OCI-LY3 (cell line): ENCODE data around the gene PALD1.
A peak's percentile ranks its signal among the peaks of the same experiment; 100 is the strongest.

Experiments
- H2AFZ ChIP-seq: fragments of 200-600, 300-600 bp; shearing (Covaris generic); 2 replicates; pipeline ENCODE4 v1.6.0; 2014; ENCODE audit warnings: antibody characterized with exemption, low read depth, low read length
- H3K27ac ChIP-seq: fragments of 200-600, 300-600 bp; sonication (generic); 2 replicates; pipeline ENCODE4 v1.5.1; 2014; ENCODE audit warnings: mild to moderate bottlenecking, low read length, moderate library complexity, mixed read lengths
- H3K27me3 ChIP-seq: fragments of 200-600, 300-600 bp; sonication (generic); 2 replicates; pipeline ENCODE4 v1.6.1; 2014; ENCODE audit warnings: low read depth, low read length, mixed read lengths
- H3K36me3 ChIP-seq: fragments of 200-600, 300-600 bp; sonication (generic); replicated peaks from 2 replicates; pipeline ENCODE3; 2014; ENCODE audit warnings: low read depth, low read length, mixed read lengths
- H3K4me1 ChIP-seq: fragments of 300-600, 200-600 bp; sonication (generic); 2 replicates; pipeline ENCODE4 v1.6.1; 2014; ENCODE audit warnings: low read length, mixed read lengths
- H3K4me2 ChIP-seq: fragments of 200-600, 300-600 bp; sonication (generic); 2 replicates; pipeline ENCODE4 v1.6.1; 2014; ENCODE audit warnings: low read length, mixed read lengths
- H3K4me3 ChIP-seq: fragments of 300-600, 200-600 bp; sonication (generic); 2 replicates; pipeline ENCODE4 v1.5.1; 2014; ENCODE audit warnings: antibody characterized with exemption, mild to moderate bottlenecking, low read length, moderate library complexity
- H3K79me2 ChIP-seq: fragments of 300-600, 200-600 bp; shearing (Covaris generic); 2 replicates; pipeline ENCODE4 v1.6.1; 2014; ENCODE audit warnings: mild to moderate bottlenecking, low read length, mixed read lengths
- H3K9ac ChIP-seq: fragments of 300-600, 200-600 bp; shearing (Covaris generic); 2 replicates; pipeline ENCODE4 v1.6.0; 2014; ENCODE audit warnings: mild to moderate bottlenecking, low read length, moderate library complexity
- H3K9me3 ChIP-seq: fragments of 200-600, 300-600 bp; shearing (Covaris generic); 2 replicates; pipeline ENCODE4 v1.6.1; 2014; ENCODE audit warnings: low read length, mixed read lengths; ENCODE audit not compliant: insufficient read depth
- H4K20me1 ChIP-seq: fragments of 200-600, 300-600 bp; sonication (generic); 2 replicates; pipeline ENCODE4 v1.6.1; 2016; ENCODE audit warnings: low read length, mixed read lengths; ENCODE audit not compliant: insufficient read depth
- EZH2phosphoT487 ChIP-seq: fragments of 200-600 bp; shearing (Covaris generic); IDR thresholded peaks from 2 replicates; pipeline ENCODE4 v1.6.1; 2018; ENCODE audit warnings: antibody characterized with exemption, mixed run types, low read depth
- TF ChIP-seq, protein P1 (sequence below): fragments of 200-600, 300-600 bp; sonication (generic); IDR thresholded peaks from 2 replicates; pipeline ENCODE4 v1.5.1; 2014; ENCODE audit warnings: antibody characterized with exemption, low read length, low read depth

PALD1 gene

DNA sequence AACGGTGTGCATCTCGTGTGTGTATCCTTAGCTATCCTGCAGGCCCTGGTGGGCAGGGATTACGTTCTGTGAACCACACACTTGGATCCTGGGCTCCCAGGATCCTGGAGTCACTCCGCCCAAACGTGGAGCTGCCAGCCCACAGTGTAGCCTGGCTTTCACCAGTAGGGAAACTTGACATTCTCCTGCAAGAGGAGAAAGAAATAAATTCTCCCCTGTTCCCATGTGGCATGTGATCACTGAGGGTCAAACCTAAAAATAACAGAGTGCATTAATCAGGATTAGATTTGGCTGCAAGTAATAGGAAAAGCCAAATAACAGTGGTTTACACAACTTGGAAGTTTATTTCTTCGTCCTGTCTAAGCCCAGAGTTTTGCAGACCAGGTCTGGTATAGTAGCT, 32.3 kb downstream of the PALD1 start:
- H3K4me3 ChIP-seq, result no peak overlapping the region
- H3K36me3 ChIP-seq, result no peaks in the 10 kb centered on the region
- TF ChIP-seq, protein P1, sequence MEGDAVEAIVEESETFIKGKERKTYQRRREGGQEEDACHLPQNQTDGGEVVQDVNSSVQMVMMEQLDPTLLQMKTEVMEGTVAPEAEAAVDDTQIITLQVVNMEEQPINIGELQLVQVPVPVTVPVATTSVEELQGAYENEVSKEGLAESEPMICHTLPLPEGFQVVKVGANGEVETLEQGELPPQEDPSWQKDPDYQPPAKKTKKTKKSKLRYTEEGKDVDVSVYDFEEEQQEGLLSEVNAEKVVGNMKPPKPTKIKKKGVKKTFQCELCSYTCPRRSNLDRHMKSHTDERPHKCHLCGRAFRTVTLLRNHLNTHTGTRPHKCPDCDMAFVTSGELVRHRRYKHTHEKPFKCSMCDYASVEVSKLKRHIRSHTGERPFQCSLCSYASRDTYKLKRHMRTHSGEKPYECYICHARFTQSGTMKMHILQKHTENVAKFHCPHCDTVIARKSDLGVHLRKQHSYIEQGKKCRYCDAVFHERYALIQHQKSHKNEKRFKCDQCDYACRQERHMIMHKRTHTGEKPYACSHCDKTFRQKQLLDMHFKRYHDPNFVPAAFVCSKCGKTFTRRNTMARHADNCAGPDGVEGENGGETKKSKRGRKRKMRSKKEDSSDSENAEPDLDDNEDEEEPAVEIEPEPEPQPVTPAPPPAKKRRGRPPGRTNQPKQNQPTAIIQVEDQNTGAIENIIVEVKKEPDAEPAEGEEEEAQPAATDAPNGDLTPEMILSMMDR, result no peak
- no peak for TF ChIP-seq EZH2phosphoT487
- H3K27ac ChIP-seq, result no peak overlapping the region
- peaks cover 12% of the 10 kb centered on the region; the same call in 1 of the 2 replicates for H3K79me2 ChIP-seq
- peaks cover 39% of the 10 kb centered on the region for H3K4me1 ChIP-seq
- no peaks in the 10 kb centered on the region for H3K27me3 ChIP-seq
- no peaks in the 10 kb centered on the region for H3K9me3 ChIP-seq
- no peaks in the 10 kb centered on the region for H4K20me1 ChIP-seq
- no peak overlapping the region for H3K4me2 ChIP-seq
- no peak overlapping the region for H3K9ac ChIP-seq
- no peak overlapping the region for H2AFZ ChIP-seq

DNA sequence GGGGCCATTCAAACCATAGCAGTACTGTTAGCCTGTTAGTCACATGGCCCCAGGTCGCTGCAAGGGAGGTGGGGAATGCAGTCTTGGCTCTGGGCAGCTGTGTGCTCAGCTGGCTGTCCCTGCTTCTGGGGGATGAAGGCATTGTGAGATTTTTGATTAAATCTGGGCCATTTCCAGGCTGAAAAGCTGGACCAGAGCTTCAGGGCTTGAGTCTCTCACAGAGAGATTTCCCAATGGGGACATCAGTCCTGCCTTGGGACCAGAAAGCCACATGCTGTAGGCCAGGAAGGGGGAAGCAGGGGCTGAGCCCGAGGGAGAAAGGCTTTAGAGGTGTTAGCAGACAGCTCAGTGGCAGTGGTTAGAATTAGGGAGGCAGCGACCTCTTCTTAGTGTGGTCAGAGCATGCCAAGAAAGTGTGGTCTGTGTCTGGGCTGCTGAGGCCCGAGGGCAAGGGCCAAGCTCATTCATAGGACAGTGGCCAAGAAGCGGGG, 33.6 kb downstream of the PALD1 start:
- Histone ChIP-seq H3K4me3 (no peak overlapping the region), H3K27me3 (no peaks in the 10 kb centered on the region), H3K79me2 (peaks cover 12% of the 10 kb centered on the region; the same call in 1 of the 2 replicates)

DNA sequence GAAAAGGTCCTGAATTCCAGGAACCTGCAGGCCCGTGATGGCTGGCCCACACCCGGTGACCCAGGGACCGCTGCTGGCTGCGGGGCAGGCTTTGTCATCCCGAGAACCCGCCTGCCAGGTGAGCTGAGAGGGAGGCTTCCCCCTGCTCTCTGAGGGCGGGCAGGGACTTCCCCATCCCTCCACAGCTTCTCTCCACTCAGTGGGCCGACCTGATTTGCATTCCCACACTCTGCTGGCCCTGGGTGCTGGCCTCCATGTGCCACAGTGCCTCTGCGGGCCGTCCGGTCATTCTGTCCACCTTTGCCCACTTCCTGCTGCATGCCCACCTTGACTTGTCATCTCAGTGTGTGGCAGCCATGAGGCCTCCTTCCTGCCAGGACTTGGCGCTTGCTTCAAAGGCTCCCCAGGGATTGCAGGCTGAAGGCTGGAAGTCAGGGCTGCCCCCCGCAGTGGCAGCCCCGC, 35.3 kb downstream of the PALD1 start:
- Histone ChIP-seq H3K79me2 (peaks cover 11% of the 10 kb centered on the region; the same call in 1 of the 2 replicates), H3K4me2 (peak overlapping the region; percentile 85), H2AFZ (no peak overlapping the region), H3K9me3 (no peaks in the 10 kb centered on the region), H3K4me1 (peaks cover 34% of the 10 kb centered on the region), H3K36me3 (no peaks in the 10 kb centered on the region), H3K27me3 (no peaks in the 10 kb centered on the region), H3K4me3 (peak overlapping the region; percentile 68), H3K27ac (peak overlapping the region; percentile 32; the same call in 1 of the 2 replicates), H4K20me1 (no peaks in the 10 kb centered on the region), H3K9ac (0 out of 2 replicates have a peak overlapping the region, but pooled peaks have one; percentile 18)
- TF ChIP-seq EZH2phosphoT487, result no peak
- TF ChIP-seq, protein P1, result no peak

More for the DNA sequence above, 33.6 kb downstream of the PALD1 start:
- Histone ChIP-seq H3K4me1 (peaks cover 39% of the 10 kb centered on the region), H3K4me2 (no peak overlapping the region), H3K36me3 (no peaks in the 10 kb centered on the region), H3K27ac (no peak overlapping the region), H3K9me3 (no peaks in the 10 kb centered on the region), H4K20me1 (no peaks in the 10 kb centered on the region), H2AFZ (no peak overlapping the region), H3K9ac (no peak overlapping the region)
- TF ChIP-seq EZH2phosphoT487, result no peak
- TF ChIP-seq, protein P1, result no peak

DNA sequence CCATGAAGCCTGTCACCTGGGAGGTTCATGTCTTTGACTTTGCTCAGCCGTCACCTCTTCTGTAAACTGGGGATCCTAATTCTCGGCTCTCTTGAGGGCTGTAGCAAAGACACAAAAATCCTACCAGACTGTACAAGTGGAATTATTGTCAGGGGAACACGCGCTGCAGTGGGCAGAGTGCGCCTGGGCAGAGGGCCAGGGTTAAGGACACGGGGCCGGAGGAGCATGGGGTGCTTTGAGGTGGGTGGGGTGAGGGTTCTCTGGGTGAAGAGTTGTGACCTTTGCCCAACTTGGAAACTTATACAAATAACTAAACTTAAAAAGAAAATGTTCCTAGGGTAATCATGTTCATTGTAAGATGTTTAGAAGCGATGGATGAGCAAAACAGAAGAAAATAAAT, 36.0 kb downstream of the PALD1 start:
- Histone ChIP-seq H3K4me3 (no peak overlapping the region), H4K20me1 (no peaks in the 10 kb centered on the region), H3K4me2 (peak overlapping the region; percentile 85), H2AFZ (no peak overlapping the region), H3K9ac (0 out of 2 replicates have a peak overlapping the region, but pooled peaks have one; percentile 18), H3K4me1 (peaks cover 31% of the 10 kb centered on the region), H3K36me3 (no peaks in the 10 kb centered on the region), H3K9me3 (no peaks in the 10 kb centered on the region), H3K27ac (no peak overlapping the region), H3K79me2 (peaks cover 9% of the 10 kb centered on the region; the same call in 1 of the 2 replicates), H3K27me3 (no peaks in the 10 kb centered on the region)
- no peak for TF ChIP-seq EZH2phosphoT487
- TF ChIP-seq, protein P1, result no peak
